Measurements from ENCODE around the gene ZNF528. TPM values are rescaled to one million over a fixed set of nuclear protein-coding genes. Genes with fewer than 3 reads are reported as not detected.

The ZNF528 gene
- 42.5 and 72.3 TPM in 2 replicates for total RNA-seq (ENCODE audit: low replicate concordance)

DNA sequence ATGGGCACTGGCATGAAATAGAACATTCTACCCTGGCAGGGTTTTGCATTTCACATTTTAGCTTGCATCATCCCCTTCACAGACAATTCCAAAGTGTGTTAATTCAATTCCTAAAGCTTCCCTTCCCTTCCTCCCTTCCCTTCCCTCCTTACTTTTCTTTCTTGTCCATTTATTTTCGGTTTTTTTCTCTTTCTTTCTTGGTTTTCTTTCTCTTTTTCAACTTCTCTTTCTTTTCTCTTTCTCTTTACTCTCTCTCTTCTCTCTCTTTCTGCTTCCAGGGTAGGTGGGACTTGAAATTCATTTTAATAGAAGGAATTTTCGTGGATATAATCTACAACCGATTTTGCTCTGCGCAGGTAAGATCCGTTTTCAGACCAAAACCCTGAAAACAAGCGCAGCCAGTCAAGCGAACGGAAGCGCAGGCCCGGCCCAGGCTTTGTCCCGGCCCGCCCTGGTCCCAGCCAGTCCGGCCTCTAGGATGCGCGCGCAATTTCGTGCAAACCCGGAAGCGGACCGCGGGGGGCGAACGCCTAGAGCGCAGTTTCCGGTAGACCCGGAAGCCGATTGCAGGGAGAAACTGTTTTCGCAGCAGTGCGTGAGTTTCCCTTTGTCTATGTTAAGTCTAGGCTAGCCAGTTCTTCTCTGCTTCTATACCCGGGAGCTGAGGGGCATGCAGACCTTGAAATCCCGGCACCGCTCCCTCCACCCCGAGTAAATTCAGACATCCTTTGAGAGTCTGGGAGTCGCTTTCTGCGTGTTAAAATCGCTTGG lies at the start of gene ZNF528:
Gene ZNF528, plus strand, starts transcription at position 540 of the 771 bp plus-strand sequence. CDS start 4,165 bp downstream, outside the sequence.
- H3K4me3 ChIP-seq (ENCODE audit: low read depth, low read length), result peak within 1 kb of the TSS; percentile 94
- DNase-seq (ENCODE audit: low read depth), result peak; percentile 93
- TF ChIP-seq, protein P1, sequence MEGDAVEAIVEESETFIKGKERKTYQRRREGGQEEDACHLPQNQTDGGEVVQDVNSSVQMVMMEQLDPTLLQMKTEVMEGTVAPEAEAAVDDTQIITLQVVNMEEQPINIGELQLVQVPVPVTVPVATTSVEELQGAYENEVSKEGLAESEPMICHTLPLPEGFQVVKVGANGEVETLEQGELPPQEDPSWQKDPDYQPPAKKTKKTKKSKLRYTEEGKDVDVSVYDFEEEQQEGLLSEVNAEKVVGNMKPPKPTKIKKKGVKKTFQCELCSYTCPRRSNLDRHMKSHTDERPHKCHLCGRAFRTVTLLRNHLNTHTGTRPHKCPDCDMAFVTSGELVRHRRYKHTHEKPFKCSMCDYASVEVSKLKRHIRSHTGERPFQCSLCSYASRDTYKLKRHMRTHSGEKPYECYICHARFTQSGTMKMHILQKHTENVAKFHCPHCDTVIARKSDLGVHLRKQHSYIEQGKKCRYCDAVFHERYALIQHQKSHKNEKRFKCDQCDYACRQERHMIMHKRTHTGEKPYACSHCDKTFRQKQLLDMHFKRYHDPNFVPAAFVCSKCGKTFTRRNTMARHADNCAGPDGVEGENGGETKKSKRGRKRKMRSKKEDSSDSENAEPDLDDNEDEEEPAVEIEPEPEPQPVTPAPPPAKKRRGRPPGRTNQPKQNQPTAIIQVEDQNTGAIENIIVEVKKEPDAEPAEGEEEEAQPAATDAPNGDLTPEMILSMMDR (IDR thresholded peaks at IDR 0.05; ENCODE audit: insufficient read depth, low read length), result no peak

DNA sequence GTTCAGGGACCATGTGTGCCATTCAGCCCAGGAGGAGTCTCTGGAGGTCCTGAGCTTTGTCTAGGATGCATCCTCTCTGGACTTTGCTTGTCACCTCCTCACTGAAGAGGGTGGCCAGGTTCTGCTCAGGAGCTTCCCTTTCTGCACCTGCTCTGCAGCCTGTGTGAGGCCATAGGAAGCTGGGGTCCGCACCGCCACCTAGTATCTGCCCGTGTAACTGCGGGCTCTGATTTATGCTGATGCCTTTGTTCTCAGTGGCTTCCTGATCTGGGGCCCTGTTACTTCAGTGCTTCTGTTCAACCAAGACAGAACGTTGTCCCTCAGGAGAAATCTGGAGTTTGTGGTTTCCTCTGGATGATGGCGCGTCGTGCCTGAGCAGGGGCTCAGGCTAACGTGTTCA lies 46.1 kb upstream of the ZNF528 start:
- DNase-seq (ENCODE audit: low read depth), result no peak
- H3K4me3 ChIP-seq (ENCODE audit: low read depth, low read length), result no peak overlapping the region
- TF ChIP-seq, protein P1 (IDR thresholded peaks at IDR 0.05; ENCODE audit: insufficient read depth, low read length), result no peak

DNA sequence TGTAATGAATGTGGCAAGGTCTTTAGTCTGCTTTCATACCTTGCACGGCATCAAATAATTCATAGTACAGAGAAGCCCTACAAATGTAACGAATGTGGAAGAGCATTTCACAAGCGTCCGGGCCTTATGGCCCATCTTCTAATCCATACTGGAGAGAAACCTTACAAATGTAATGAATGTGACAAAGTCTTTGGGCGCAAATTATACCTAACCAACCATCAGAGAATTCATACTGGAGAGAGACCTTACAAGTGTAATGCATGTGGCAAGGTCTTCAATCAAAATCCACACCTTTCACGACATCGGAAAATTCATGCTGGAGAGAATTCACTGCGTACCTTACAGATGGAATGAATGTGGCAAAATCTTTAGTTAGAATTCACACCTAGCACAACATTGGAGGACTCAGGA lies 31.2 kb upstream of the ZNF528 start:
- no peak for DNase-seq (ENCODE audit: low read depth)
- TF ChIP-seq, protein P1 (IDR thresholded peaks at IDR 0.05; ENCODE audit: insufficient read depth, low read length), result no peak

DNA sequence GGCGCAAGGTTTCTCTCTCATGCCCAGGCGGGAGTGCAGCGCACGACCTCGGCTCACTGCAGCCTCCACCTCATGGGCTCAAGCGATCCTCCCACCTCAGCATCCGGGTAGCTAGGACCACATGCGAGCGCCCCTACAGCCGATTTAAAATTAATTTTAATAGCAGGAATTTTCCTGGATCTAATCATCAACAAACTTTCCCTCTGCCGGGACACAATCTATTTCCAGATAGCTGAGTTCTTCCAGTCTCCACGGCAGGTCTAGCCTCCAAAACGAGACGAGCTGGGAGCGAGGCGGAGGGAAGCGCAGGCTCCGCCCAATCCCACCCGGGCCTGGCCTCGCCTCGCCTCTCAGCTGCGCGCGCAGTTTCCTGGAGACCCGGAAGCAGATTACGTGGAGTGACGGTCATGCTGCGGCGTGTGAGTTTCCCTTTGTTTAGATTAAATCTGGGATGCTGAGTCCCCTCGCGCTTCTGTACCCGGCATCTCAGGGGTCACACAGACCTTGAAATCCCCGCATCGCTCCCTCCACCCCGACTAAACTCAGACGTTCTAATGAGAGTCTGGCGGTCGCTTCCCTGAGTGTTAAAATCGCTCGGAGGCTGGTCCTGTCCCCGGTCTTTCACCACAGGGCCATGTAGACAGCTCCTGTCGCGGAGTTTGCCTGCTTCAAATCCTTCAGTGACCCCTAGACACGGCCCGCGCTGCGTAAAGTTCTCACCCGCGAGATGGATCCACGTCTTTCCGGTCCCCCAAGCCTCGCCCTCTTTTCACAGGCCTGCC lies 27.9 kb upstream of the ZNF528 start, which contains the start of gene ZNF880:
Gene ZNF880, plus strand, starts transcription at position 365 of the 782 bp plus-strand sequence. Its CDS starts 43 bp downstream, at position 408.
- peak within 1 kb of the TSS; percentile 91 for H3K4me3 ChIP-seq (ENCODE audit: low read depth, low read length)
- TF ChIP-seq, protein P1 (IDR thresholded peaks at IDR 0.05; ENCODE audit: insufficient read depth, low read length), result no peak
- DNase-seq (ENCODE audit: low read depth), result peak; percentile 90

More for the DNA sequence above, 31.2 kb upstream of the ZNF528 start:
- H3K4me3 ChIP-seq (ENCODE audit: low read depth, low read length), result no peak overlapping the region

DNA sequence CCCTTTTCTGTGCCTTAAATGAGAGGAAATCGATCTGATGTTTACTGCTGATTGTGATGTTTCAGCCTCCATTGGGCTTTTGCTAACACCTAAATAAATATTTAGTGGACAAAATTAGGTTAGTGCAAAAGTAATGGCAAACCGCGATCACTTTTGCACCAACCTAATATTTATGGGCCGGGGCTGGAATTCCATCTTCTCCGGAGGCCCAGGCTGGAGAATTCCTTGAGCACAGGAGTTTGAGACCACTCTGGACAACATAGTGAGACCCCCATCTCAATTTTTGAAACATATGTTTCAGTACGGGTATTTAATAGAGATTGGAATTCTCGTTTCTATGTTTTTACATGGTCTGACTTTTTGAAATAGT lies 27.3 kb upstream of the ZNF528 start:
- H3K4me3 ChIP-seq (ENCODE audit: low read depth, low read length), result peak overlapping the region; percentile 91
- DNase-seq (ENCODE audit: low read depth), result no peak
- TF ChIP-seq, protein P1 (IDR thresholded peaks at IDR 0.05; ENCODE audit: insufficient read depth, low read length), result no peak

DNA sequence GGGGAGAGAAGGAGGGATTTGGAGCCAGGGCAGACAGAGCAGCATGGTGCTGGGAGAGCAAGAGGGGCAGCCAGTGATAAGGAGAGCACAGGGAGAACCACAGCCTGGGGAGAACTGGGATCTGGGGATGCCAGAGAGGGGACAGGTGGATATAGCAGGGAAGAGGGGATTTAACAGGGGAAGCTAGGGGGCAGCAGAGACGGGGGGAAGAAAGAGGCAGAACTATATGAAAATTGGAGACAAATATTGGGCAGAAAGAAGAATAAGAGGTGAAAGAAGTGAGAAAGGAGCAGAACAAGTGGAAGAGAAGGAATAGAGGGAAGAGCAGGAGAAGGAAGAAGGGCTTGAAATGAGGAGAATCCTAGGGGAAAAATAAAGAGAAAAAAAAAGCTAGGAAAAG lies 6.5 kb upstream of the ZNF528 start:
- no peak for DNase-seq (ENCODE audit: low read depth)
- TF ChIP-seq, protein P1 (IDR thresholded peaks at IDR 0.05; ENCODE audit: insufficient read depth, low read length), result no peak

More for the DNA sequence above, 6.5 kb upstream of the ZNF528 start:
- H3K4me3 ChIP-seq (ENCODE audit: low read depth, low read length), result no peak overlapping the region
